K562 (cell line): ENCODE measurements around the gene NARF. TPM values are rescaled to one million over a fixed set of nuclear protein-coding genes. Genes with fewer than 3 reads are reported as not detected.

Experiments
- CBFA2T2 ChIP-seq: fragments of 450-650 bp; conservative IDR thresholded peaks from 2 replicates; pipeline ENCODE4 v1.6.1; 2017; ENCODE audit warnings: mild to moderate bottlenecking
- CC2D1A ChIP-seq: fragments of 450-650 bp; IDR thresholded peaks from 2 replicates; pipeline ENCODE4 v1.6.1; 2017; ENCODE audit warnings: mild to moderate bottlenecking
- E4F1 ChIP-seq: fragments of 250-450 bp; sonication (Bioruptor Pico); IDR thresholded peaks from 2 replicates; pipeline ENCODE4 v1.5.0; 2021; ENCODE audit warnings: mild to moderate bottlenecking, borderline replicate concordance
- FOXK1 ChIP-seq: sonication (generic); formaldehyde crosslinking; IDR thresholded peaks from 2 replicates; pipeline ENCODE4 v1.8.0; 2022; ENCODE audit warnings: missing genetic modification reagents, mild to moderate bottlenecking, borderline replicate concordance
- HDGF ChIP-seq: fragments of 450-650 bp; IDR thresholded peaks from 2 replicates; pipeline ENCODE4 v1.6.1; 2016
- MYC ChIP-seq, 2 experiments: fragments of 250-450 bp in 1 of 2; sonication (Bioruptor Pico) in 1 of 2; IDR thresholded peaks; 2 replicates each; pipeline versions ENCODE4 v1.5.1 to v1.6.1; 2012 to 2021; ENCODE audit warnings: low read depth in 2 of 2, borderline replicate concordance in 1 of 2, improper control_type of control experiment in 1 of 2, low read length in 1 of 2, mild to moderate bottlenecking in 1 of 2, moderate library complexity in 1 of 2
- NRF1 ChIP-seq, 2 experiments: fragments of 450-650 bp; IDR thresholded peaks in 1 of 2; conservative IDR thresholded peaks in 1 of 2; 2 replicates each; pipeline ENCODE4 v1.6.1; 2014; ENCODE audit warnings: mild to moderate bottlenecking in 2 of 2
- PATZ1 ChIP-seq: fragments of 250-450 bp; sonication (Bioruptor Pico); IDR thresholded peaks from 2 replicates; pipeline ENCODE4 v1.5.0; 2020; ENCODE audit warnings: mild to moderate bottlenecking, borderline replicate concordance
- PBX2 ChIP-seq, 2 experiments: IDR thresholded peaks in 1 of 2; conservative IDR thresholded peaks in 1 of 2; 2 replicates each; pipeline ENCODE4 v1.6.1; 2016; ENCODE audit warnings: low read depth in 2 of 2, mild to moderate bottlenecking in 1 of 2, missing compliant biosample characterization in 1 of 2, missing genetic modification characterization in 1 of 2, moderate library complexity in 1 of 2
- PML ChIP-seq: IDR thresholded peaks from 2 replicates; pipeline ENCODE4 v1.6.1; 2012; ENCODE audit warnings: low read length, inconsistent platforms
- ZBTB34 ChIP-seq: fragments of 250-450 bp; sonication (Bioruptor Pico); IDR thresholded peaks from 2 replicates; pipeline ENCODE4 v1.8.0; 2021; ENCODE audit warnings: mild to moderate bottlenecking, moderate library complexity
- ZNF639 ChIP-seq, 2 experiments: fragments of 200-800 bp in 1 of 2; sonication (Bioruptor generic) in 1 of 2; sonication (generic) in 1 of 2; formaldehyde crosslinking in 1 of 2; IDR thresholded peaks in 1 of 2; conservative IDR thresholded peaks in 1 of 2; 2 replicates each; pipeline versions ENCODE4 v1.5.0 to v1.6.1; 2016 to 2020; ENCODE audit warnings: missing compliant biosample characterization in 1 of 2, missing genetic modification characterization in 1 of 2, missing genetic modification reagents in 1 of 2
- ZNF766 ChIP-seq: fragments of 200-800 bp; sonication (Bioruptor generic); conservative IDR thresholded peaks from 2 replicates; pipeline ENCODE4 v1.6.1; 2016; ENCODE audit warnings: missing genetic modification characterization, missing compliant biosample characterization
- polyA plus RNA-seq, 8 experiments: library from polyadenylated mRNA; depleted of rRNA in 4 of 8; stranded (reverse) in 5 of 8; unstranded in 3 of 8; fragments of >200 nt; fragmentation: Nextera tagmentation in 2 of 8; fragmentation: Illumina TruSeq in 1 of 8; extraction: Ambion mirVana in 2 of 8; extraction: Trizol in 1 of 8; gene quantifications; 2 replicates each; pipeline versions ENCODE4 v1.2.1 to v1.2.3, GENCODE V29; 2011 to 2014; ENCODE audit warnings: inconsistent platforms in 1 of 8, missing spikeins in 1 of 8
- total RNA-seq, 7 experiments: library from RNA; depleted of rRNA in 6 of 7; stranded (reverse); fragments of >200 nt in 6 of 7; fragmentation: Illumina TruSeq in 2 of 7; extraction: Trizol in 2 of 7; gene quantifications; 2 replicates each; pipeline versions ENCODE4 v1.2.1 to v1.2.3, GENCODE V29; 2011 to 2021; ENCODE audit warnings: low replicate concordance in 1 of 7

The NARF gene
- total and polyA plus RNA-seq, 9 of the 15 experiments (the other 6 are each of a cell fraction or from before 2014, with no cell fraction given): 60.4 to 423 (median 132) TPM

GRCh38 chr17:82461827-82462524 lies 3.4 kb downstream of the NARF start (continued):
- TF ChIP-seq PATZ1 (no peak), ZNF766 (peak; percentile 91), HDGF (peak; percentile 81; the same call in 1 of the 2 replicates), PML (peak; percentile 96), CBFA2T2 (peak; percentile 99), CC2D1A (peak; percentile 96), ZBTB34 (CRISPR knock-in tag) (no peak), MYC (IDR thresholded peaks at IDR 0.05; ENCODE audit: low read depth, low read length) (peak; percentile 79), MYC (CRISPR knock-in tag; IDR thresholded peaks at IDR 0.05; ENCODE audit: borderline replicate concordance, low read depth) (peak; percentile 47; the same call in 1 of the 2 replicates), NRF1 (conservative IDR thresholded peaks at IDR 0.05 in 1 of 2, IDR thresholded peaks at IDR 0.05 in 1 of 2) (peak; percentile 61 to 71; a peak in 3 of 4 replicates), ZNF639 (CRISPR knock-in tag; conservative IDR thresholded peaks at IDR 0.05 in 1 of 2, IDR thresholded peaks at IDR 0.05 in 1 of 2) (peak in 1 of 2 experiments; percentile 85; a peak in 2 of 4 replicates), FOXK1 (CRISPR knock-in tag) (no peak), E4F1 (CRISPR knock-in tag) (no peak), PBX2 (CRISPR knock-in tag; IDR thresholded peaks at IDR 0.05; ENCODE audit: low read depth) (no peak), PBX2 (tag; conservative IDR thresholded peaks at IDR 0.05; ENCODE audit: low read depth) (peak; percentile 85)
